Measurements from ENCODE around the gene FAM241B. TPM values are rescaled to one million over a fixed set of nuclear protein-coding genes. Genes with fewer than 3 reads are reported as not detected.

FAM241B gene
- polyA plus RNA-seq, 1 donor from 2014 or later: 135 TPM

DNA sequence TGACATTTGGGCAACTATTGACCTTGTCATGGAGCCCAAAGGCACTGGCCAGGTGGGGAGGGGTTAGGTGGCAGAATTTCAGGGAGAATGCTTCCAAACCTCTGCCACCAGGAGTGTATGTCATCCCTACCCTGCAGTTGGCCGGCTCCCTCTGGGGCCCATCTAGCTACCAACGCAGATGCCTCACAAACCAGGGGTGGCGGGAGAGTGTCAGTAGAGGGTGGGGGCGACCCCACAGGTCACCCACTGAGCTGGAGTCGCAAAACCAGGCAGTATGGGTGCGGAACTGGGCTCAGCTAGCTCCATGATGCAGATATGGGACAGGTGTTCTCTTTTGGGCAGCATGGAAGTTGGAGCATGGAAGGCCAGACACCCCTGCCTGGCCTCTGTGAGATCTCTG lies 51.4 kb downstream of the FAM241B start:
- Histone ChIP-seq H3K4me2 (ENCODE audit: low read length) (no peak overlapping the region), H3K4me3 (ENCODE audit: low read length) (no peak overlapping the region), H3K9ac (ENCODE audit: low read length) (no peak overlapping the region), H3K27ac (ENCODE audit: low read length) (no peak overlapping the region), H3F3A (ENCODE audit: insufficient read depth, low read length, poor library complexity, severe bottlenecking) (no peaks in the 10 kb centered on the region), H2AFZ (ENCODE audit: low read depth, low read length) (no peak overlapping the region), H3K9me3 (ENCODE audit: low read length) (no peaks in the 10 kb centered on the region), H3K79me2 (replicated peaks; ENCODE audit: insufficient read depth, low read length) (no peaks in the 10 kb centered on the region), H3K27me3 (ENCODE audit: insufficient read depth, low read depth, low read length) (no peaks in the 10 kb centered on the region), H3K9me2 (ENCODE audit: insufficient read depth, low read length) (no peaks in the 10 kb centered on the region), H4K20me1 (ENCODE audit: insufficient read depth) (no peaks in the 10 kb centered on the region), H3K36me3 (ENCODE audit: insufficient read depth, low read length) (no peaks in the 10 kb centered on the region)
- no peak for TF ChIP-seq RAD21 (conservative IDR thresholded peaks at IDR 0.05)
- TF ChIP-seq SMC3 (conservative IDR thresholded peaks at IDR 0.05; ENCODE audit: poor library complexity): no peak
- no peak for TF ChIP-seq EP300 (conservative IDR thresholded peaks at IDR 0.05; ENCODE audit: poor library complexity, severe bottlenecking)
- TF ChIP-seq TAF1 (IDR thresholded peaks at IDR 0.05; ENCODE audit: low read depth): no peak
- no peak for TF ChIP-seq MXI1 (conservative IDR thresholded peaks at IDR 0.05; ENCODE audit: poor library complexity, severe bottlenecking)
- TF ChIP-seq POLR2AphosphoS5 (IDR thresholded peaks at IDR 0.05): no peak
- TF ChIP-seq EZH2 (IDR thresholded peaks at IDR 0.05; ENCODE audit: borderline replicate concordance, insufficient read depth, low read length, poor library complexity, severe bottlenecking): no peak
- no peak for TF ChIP-seq CTCF (IDR thresholded peaks at IDR 0.05; ENCODE audit: poor library complexity, severe bottlenecking)
- TF ChIP-seq REST (IDR thresholded peaks at IDR 0.05; ENCODE audit: borderline replicate concordance): no peak

DNA sequence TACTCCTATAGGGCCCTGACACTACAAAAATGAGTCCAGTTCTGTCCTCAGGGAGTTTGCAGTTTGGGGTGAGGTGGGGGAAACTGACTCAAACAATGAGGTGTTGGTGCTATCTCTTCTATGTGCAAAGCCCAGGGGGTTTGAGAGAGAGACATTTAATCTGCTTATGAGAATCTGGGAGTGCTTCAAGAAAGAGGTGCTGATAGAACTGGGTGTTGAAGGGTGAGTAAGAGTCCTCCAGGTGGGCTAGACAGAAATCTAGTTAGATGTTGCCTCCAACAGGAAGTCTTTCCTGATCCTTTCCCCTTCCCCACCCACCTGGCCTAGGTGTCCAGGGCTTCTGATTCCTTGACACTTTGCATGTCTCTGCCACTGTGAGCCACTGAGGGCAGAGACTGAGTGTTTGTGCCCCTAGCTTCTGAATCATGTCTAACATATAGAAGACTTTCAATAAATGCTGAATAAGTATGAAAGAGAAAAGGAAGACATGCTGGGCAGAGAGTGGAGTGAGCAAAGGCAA lies 53.0 kb downstream of the FAM241B start:
- Histone ChIP-seq H3K36me3 (ENCODE audit: insufficient read depth, low read length) (no peaks in the 10 kb centered on the region), H3F3A (ENCODE audit: insufficient read depth, low read length, poor library complexity, severe bottlenecking) (no peaks in the 10 kb centered on the region), H3K4me3 (ENCODE audit: low read length) (no peak overlapping the region), H4K20me1 (ENCODE audit: insufficient read depth) (no peaks in the 10 kb centered on the region), H3K27me3 (ENCODE audit: insufficient read depth, low read depth, low read length) (no peaks in the 10 kb centered on the region), H3K79me2 (replicated peaks; ENCODE audit: insufficient read depth, low read length) (no peaks in the 10 kb centered on the region), H3K27ac (ENCODE audit: low read length) (no peak overlapping the region), H3K9ac (ENCODE audit: low read length) (no peak overlapping the region), H2AFZ (ENCODE audit: low read depth, low read length) (no peak overlapping the region), H3K9me3 (ENCODE audit: low read length) (no peaks in the 10 kb centered on the region), H3K9me2 (ENCODE audit: insufficient read depth, low read length) (no peaks in the 10 kb centered on the region), H3K4me2 (ENCODE audit: low read length) (no peak overlapping the region)
- TF ChIP-seq SMC3 (conservative IDR thresholded peaks at IDR 0.05; ENCODE audit: poor library complexity): no peak
- TF ChIP-seq EZH2 (IDR thresholded peaks at IDR 0.05; ENCODE audit: borderline replicate concordance, insufficient read depth, low read length, poor library complexity, severe bottlenecking): no peak
- no peak for TF ChIP-seq EP300 (conservative IDR thresholded peaks at IDR 0.05; ENCODE audit: poor library complexity, severe bottlenecking)
- no peak for TF ChIP-seq CTCF (IDR thresholded peaks at IDR 0.05; ENCODE audit: poor library complexity, severe bottlenecking)
- TF ChIP-seq TAF1 (IDR thresholded peaks at IDR 0.05; ENCODE audit: low read depth): no peak
- TF ChIP-seq RAD21 (conservative IDR thresholded peaks at IDR 0.05): no peak
- TF ChIP-seq REST (IDR thresholded peaks at IDR 0.05; ENCODE audit: borderline replicate concordance): no peak
- TF ChIP-seq POLR2AphosphoS5 (IDR thresholded peaks at IDR 0.05): no peak
- no peak for TF ChIP-seq MXI1 (conservative IDR thresholded peaks at IDR 0.05; ENCODE audit: poor library complexity, severe bottlenecking)
